Activated naive CD4-positive, alpha-beta T cell treated with anti-CD3 and anti-CD28 coated beads, Interleukin-2, amount 10 ng/mL, durations not matched to agents 7 days and 5 days (primary cell): ENCODE results near the gene KLF15.
"Not testable (repeated sequence)": the region's sequence is repeated elsewhere in the genome, so short reads cannot be mapped to it uniquely, and the experiment has no call there.

Source experiments
- CTCF ChIA-PET: fragments of 350-600 bp; sonication (Branson Sonifier 250); formaldehyde crosslinking; loops from one replicate; lab custom pipeline; 2021; ENCODE audit warnings: antibody characterized with exemption; lab: Charles Lee
- DNase-seq: peaks from one replicate; pipeline ENCODE4 v3.0.0-alpha.2; 2020
- H3K27ac Mint-ChIP-seq: one replicate; pipeline ENCODE4 v1.8.0; 2021; ENCODE audit warnings: mild to moderate bottlenecking, moderate library complexity, mixed read lengths
- H3K27me3 Mint-ChIP-seq: one replicate; pipeline ENCODE4 v1.8.0; 2021; ENCODE audit warnings: mild to moderate bottlenecking, mixed read lengths
- H3K36me3 Mint-ChIP-seq: one replicate; pipeline ENCODE4 v1.8.0; 2021; ENCODE audit warnings: mixed read lengths
- H3K4me1 Mint-ChIP-seq: one replicate; pipeline ENCODE4 v1.8.0; 2021; ENCODE audit warnings: mixed read lengths
- H3K4me3 Mint-ChIP-seq: one replicate; pipeline ENCODE4 v1.8.0; 2021; ENCODE audit warnings: mild to moderate bottlenecking, moderate library complexity, mixed read lengths
- H3K9me3 Mint-ChIP-seq: one replicate; pipeline ENCODE4 v1.8.0; 2021; ENCODE audit warnings: mixed read lengths

The KLF15 gene

GRCh38 chr3:126340943-126341754 lies 16.1 kb downstream of the KLF15 start:
- Mint-ChIP-seq H3K36me3 (no peaks in the 10 kb centered on the region), H3K4me3 (no peak overlapping the region), H3K27ac (no peak overlapping the region), H3K27me3 (peaks cover 6% of the 10 kb centered on the region), H3K4me1 (no peaks in the 10 kb centered on the region), H3K9me3 (no peaks in the 10 kb centered on the region)
- no peak for DNase-seq
- CTCF ChIA-PET: no interaction called here

GRCh38 chr3:126340596-126340942 lies 16.6 kb downstream of the KLF15 start:
- H3K9me3 Mint-ChIP-seq: no peaks in the 10 kb centered on the region

GRCh38 chr3:126340081-126340511 lies 17.1 kb downstream of the KLF15 start:
- no peaks in the 10 kb centered on the region for H3K9me3 Mint-ChIP-seq
- H3K36me3 Mint-ChIP-seq: no peaks in the 10 kb centered on the region
- peaks cover 6% of the 10 kb centered on the region for H3K27me3 Mint-ChIP-seq
- H3K27ac Mint-ChIP-seq: no peak overlapping the region
- H3K4me3 Mint-ChIP-seq: no peak overlapping the region
- DNase-seq: no peak
- CTCF ChIA-PET: no interaction called here
- no peaks in the 10 kb centered on the region for H3K4me1 Mint-ChIP-seq

More at GRCh38 chr3:126340596-126340942, 16.6 kb downstream of the KLF15 start:
- Mint-ChIP-seq H3K27ac (no peak overlapping the region), H3K27me3 (peaks cover 6% of the 10 kb centered on the region), H3K4me3 (no peak overlapping the region), H3K36me3 (no peaks in the 10 kb centered on the region), H3K4me1 (no peaks in the 10 kb centered on the region)
- no peak for DNase-seq
- CTCF ChIA-PET: no interaction called here

- H3K4me3 Mint-ChIP-seq: no peak overlapping the region
- H3K27me3 Mint-ChIP-seq: peaks cover 6% of the 10 kb centered on the region
- H3K36me3 Mint-ChIP-seq: no peaks in the 10 kb centered on the region
- no peaks in the 10 kb centered on the region for H3K4me1 Mint-ChIP-seq
- no peak overlapping the region for H3K27ac Mint-ChIP-seq
- no peaks in the 10 kb centered on the region for H3K9me3 Mint-ChIP-seq
- no peak for DNase-seq
- CTCF ChIA-PET: no interaction called here
These were observed 17.7 kb downstream of the KLF15 start for GRCh38 chr3:126339466-126339865.

- Mint-ChIP-seq H3K27me3 (peaks cover 6% of the 10 kb centered on the region), H3K27ac (no peak overlapping the region), H3K4me3 (no peak overlapping the region), H3K9me3 (no peaks in the 10 kb centered on the region), H3K4me1 (no peaks in the 10 kb centered on the region), H3K36me3 (no peaks in the 10 kb centered on the region)
- CTCF ChIA-PET: no interaction called here
- no peak for DNase-seq
These were observed 18.4 kb downstream of the KLF15 start for GRCh38 chr3:126338790-126339288.

- Mint-ChIP-seq H3K27me3 (peaks cover 6% of the 10 kb centered on the region), H3K4me3 (no peak overlapping the region), H3K27ac (no peak overlapping the region), H3K36me3 (no peaks in the 10 kb centered on the region), H3K4me1 (no peaks in the 10 kb centered on the region), H3K9me3 (no peaks in the 10 kb centered on the region)
- CTCF ChIA-PET: no interaction called here
- DNase-seq: no peak
These were observed 19.1 kb downstream of the KLF15 start for GRCh38 chr3:126337980-126338651.

- CTCF ChIA-PET, H3K27me3 Mint-ChIP-seq, DNase-seq, H3K4me1 Mint-ChIP-seq, H3K4me3 Mint-ChIP-seq, H3K27ac Mint-ChIP-seq, H3K36me3 Mint-ChIP-seq: not testable (repeated sequence)
- peaks cover 12% of the 10 kb centered on the region for H3K9me3 Mint-ChIP-seq
These were observed 25.3 kb downstream of the KLF15 start for GRCh38 chr3:126331812-126332336.

GRCh38 chr3:126329927-126330725 lies 27.1 kb downstream of the KLF15 start:
- H3K27ac Mint-ChIP-seq: no peak overlapping the region
- H3K36me3 Mint-ChIP-seq: no peaks in the 10 kb centered on the region

GRCh38 chr3:126326629-126327028 lies 30.6 kb downstream of the KLF15 start:
- CTCF ChIA-PET: no interaction called here
- H3K36me3 Mint-ChIP-seq: no peaks in the 10 kb centered on the region
- DNase-seq: no peak
- peaks cover 11% of the 10 kb centered on the region for H3K9me3 Mint-ChIP-seq
- H3K4me3 Mint-ChIP-seq: no peak overlapping the region
- no peak overlapping the region for H3K27ac Mint-ChIP-seq
- no peaks in the 10 kb centered on the region for H3K4me1 Mint-ChIP-seq
- peaks cover 5% of the 10 kb centered on the region for H3K27me3 Mint-ChIP-seq

More at GRCh38 chr3:126329927-126330725, 27.1 kb downstream of the KLF15 start:
- Mint-ChIP-seq H3K27me3 (peaks cover 5% of the 10 kb centered on the region), H3K4me3 (no peak overlapping the region), H3K4me1 (no peaks in the 10 kb centered on the region), H3K9me3 (peaks cover 12% of the 10 kb centered on the region)
- DNase-seq: no peak
- CTCF ChIA-PET: no interaction called here

- CTCF ChIA-PET: no interaction called here
- H3K4me3 Mint-ChIP-seq: no peak overlapping the region
- no peak overlapping the region for H3K27ac Mint-ChIP-seq
- H3K4me1 Mint-ChIP-seq: no peaks in the 10 kb centered on the region
- no peaks in the 10 kb centered on the region for H3K36me3 Mint-ChIP-seq
- H3K27me3 Mint-ChIP-seq: peaks cover 11% of the 10 kb centered on the region
- DNase-seq: no peak
- H3K9me3 Mint-ChIP-seq: no peaks in the 10 kb centered on the region
These were observed 34.8 kb downstream of the KLF15 start for GRCh38 chr3:126322181-126322967.

GRCh38 chr3:126321490-126321889 lies 35.7 kb downstream of the KLF15 start:
- Mint-ChIP-seq H3K9me3 (no peaks in the 10 kb centered on the region), H3K27me3 (peaks cover 7% of the 10 kb centered on the region), H3K36me3 (no peaks in the 10 kb centered on the region), H3K4me1 (no peaks in the 10 kb centered on the region), H3K4me3 (no peak overlapping the region), H3K27ac (no peak overlapping the region)
- DNase-seq: no peak
- CTCF ChIA-PET: no interaction called here

- H3K27me3 Mint-ChIP-seq: peaks cover 7% of the 10 kb centered on the region
- DNase-seq: no peak
- CTCF ChIA-PET: no interaction called here
- no peaks in the 10 kb centered on the region for H3K36me3 Mint-ChIP-seq
- no peak overlapping the region for H3K27ac Mint-ChIP-seq
- H3K9me3 Mint-ChIP-seq: no peaks in the 10 kb centered on the region
- no peak overlapping the region for H3K4me3 Mint-ChIP-seq
- no peaks in the 10 kb centered on the region for H3K4me1 Mint-ChIP-seq
These were observed 36.5 kb downstream of the KLF15 start for GRCh38 chr3:126320517-126321293.

- Mint-ChIP-seq H3K27ac (no peak overlapping the region), H3K36me3 (no peaks in the 10 kb centered on the region), H3K27me3 (peaks cover 7% of the 10 kb centered on the region), H3K4me1 (no peaks in the 10 kb centered on the region), H3K4me3 (no peak overlapping the region), H3K9me3 (no peaks in the 10 kb centered on the region)
- CTCF ChIA-PET: no interaction called here
- DNase-seq: no peak
These were observed 37.4 kb downstream of the KLF15 start for GRCh38 chr3:126319701-126320295.
